Measurements from ENCODE around the gene CHAF1A.

The CHAF1A gene

GRCh38 chr19:4429771-4430171 is 27.3 kb downstream of the CHAF1A start:
- no peak for TF ChIP-seq CTCF (IDR thresholded peaks at IDR 0.05; ENCODE audit: low read depth, low read length)
- no peak for DNase-seq (ENCODE audit: extremely low read depth, low read depth)

GRCh38 chr19:4430760-4431159 is 28.3 kb downstream of the CHAF1A start:
- TF ChIP-seq CTCF (IDR thresholded peaks at IDR 0.05; ENCODE audit: low read depth, low read length) = no peak
- no peak for DNase-seq (ENCODE audit: extremely low read depth, low read depth)

GRCh38 chr19:4431296-4431695 is 28.9 kb downstream of the CHAF1A start:
- no peak for DNase-seq (ENCODE audit: extremely low read depth, low read depth)
- no peak for TF ChIP-seq CTCF (IDR thresholded peaks at IDR 0.05; ENCODE audit: low read depth, low read length)

GRCh38 chr19:4431808-4432674 is 29.6 kb downstream of the CHAF1A start:
- no peak for DNase-seq (ENCODE audit: extremely low read depth, low read depth)
- no peak for TF ChIP-seq CTCF (IDR thresholded peaks at IDR 0.05; ENCODE audit: low read depth, low read length)

- TF ChIP-seq CTCF (IDR thresholded peaks at IDR 0.05; ENCODE audit: low read depth, low read length) = no peak
- no peak for DNase-seq (ENCODE audit: extremely low read depth, low read depth)
Observed at GRCh38 chr19:4432918-4433506, 30.6 kb downstream of the CHAF1A start.

GRCh38 chr19:4434391-4434790 is 32.0 kb downstream of the CHAF1A start:
- TF ChIP-seq CTCF (IDR thresholded peaks at IDR 0.05; ENCODE audit: low read depth, low read length) = no peak
- DNase-seq (ENCODE audit: extremely low read depth, low read depth) = no peak

GRCh38 chr19:4436231-4436630 is 33.8 kb downstream of the CHAF1A start:
- TF ChIP-seq CTCF (IDR thresholded peaks at IDR 0.05; ENCODE audit: low read depth, low read length) = no peak
- DNase-seq (ENCODE audit: extremely low read depth, low read depth) = no peak
